ENCODE measurements around the gene SPATA31C1. TPM values are rescaled to one million over a fixed set of nuclear protein-coding genes. Genes with fewer than 3 reads are reported as not detected.

SPATA31C1 gene
- total and polyA plus RNA-seq, 3 donors from 2014 or later: 5.9 to 21.1 (median 13.5) TPM

DNA sequence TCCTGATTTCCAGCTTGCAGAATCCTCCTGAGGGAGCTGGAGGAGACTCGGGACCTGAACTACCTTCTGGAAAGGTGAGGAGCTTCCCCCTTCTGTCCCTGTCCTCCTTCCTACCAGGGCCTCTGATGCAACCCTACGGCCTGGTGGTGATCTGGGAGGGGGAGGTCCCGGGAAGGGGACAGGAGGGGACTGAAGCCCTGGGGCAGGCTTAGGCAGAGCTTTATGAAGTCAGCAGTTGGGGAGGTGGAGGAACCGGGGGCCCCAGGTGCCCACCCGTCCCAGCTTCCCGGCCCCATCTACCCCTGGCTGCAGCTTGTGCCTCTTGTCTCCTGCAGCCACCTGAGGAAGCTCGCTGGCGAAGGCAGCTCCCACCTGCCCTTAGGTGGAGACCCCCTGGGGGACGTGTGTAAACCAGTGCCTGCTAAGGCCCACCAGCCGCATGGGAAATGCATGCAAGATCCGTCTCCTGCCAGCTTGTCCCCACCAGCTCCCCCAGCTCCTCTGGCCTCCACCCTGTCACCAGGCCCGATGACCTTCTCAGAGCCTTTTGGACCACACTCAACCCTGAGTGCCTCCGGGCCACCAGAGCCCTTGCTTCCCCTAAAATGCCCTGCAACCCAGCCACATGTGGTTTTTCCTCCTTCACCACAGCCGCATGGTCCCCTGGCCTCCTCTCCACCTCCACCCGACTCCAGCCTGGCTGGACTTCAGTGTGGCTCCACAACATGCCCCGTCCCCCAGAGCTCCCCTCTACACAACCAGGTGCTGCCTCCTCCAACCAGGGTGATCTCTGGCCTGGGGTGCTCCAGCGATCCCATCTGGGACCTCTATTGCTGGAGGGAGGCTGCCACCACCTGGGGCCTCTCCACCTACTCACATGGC, 32.9 kb upstream of the SPATA31C1 start:
- Histone ChIP-seq H3K27ac (no peak overlapping the region), H3K9me3 (no peaks in the 10 kb centered on the region), H3K4me1 (no peaks in the 10 kb centered on the region), H3K4me3 (no peak overlapping the region), H3K27me3 (no peaks in the 10 kb centered on the region), H3K36me3 (ENCODE audit: low read depth, missing control alignments) (no peaks in the 10 kb centered on the region)
- TF ChIP-seq POLR2A (IDR thresholded peaks at IDR 0.05): no peak
- TF ChIP-seq CTCF (IDR thresholded peaks at IDR 0.05): no peak
- DNase-seq: no peak
- 95% methylated on average over 15 to 17 of the region's 17 CpGs for WGBS, 2 donors
- intact Hi-C loops (cut with DNase I; ENCODE audit: low total_unique reads): no loop called here

- no peak for TF ChIP-seq CTCF (IDR thresholded peaks at IDR 0.05)
- TF ChIP-seq POLR2A (IDR thresholded peaks at IDR 0.05): no peak
- intact Hi-C loops (cut with DNase I; ENCODE audit: low total_unique reads): no loop called here
- Histone ChIP-seq H3K27ac (no peak overlapping the region), H3K4me3 (no peak overlapping the region), H3K27me3 (no peaks in the 10 kb centered on the region), H3K36me3 (ENCODE audit: low read depth, missing control alignments) (no peaks in the 10 kb centered on the region), H3K4me1 (no peaks in the 10 kb centered on the region), H3K9me3 (no peaks in the 10 kb centered on the region)
- 83 to 94% methylated on average over 13 of the region's 13 CpGs for WGBS, 2 donors
- no peak for DNase-seq
Measured at GRCh38 chr9:87885484-87886189, 32.1 kb upstream of the SPATA31C1 start.

DNA sequence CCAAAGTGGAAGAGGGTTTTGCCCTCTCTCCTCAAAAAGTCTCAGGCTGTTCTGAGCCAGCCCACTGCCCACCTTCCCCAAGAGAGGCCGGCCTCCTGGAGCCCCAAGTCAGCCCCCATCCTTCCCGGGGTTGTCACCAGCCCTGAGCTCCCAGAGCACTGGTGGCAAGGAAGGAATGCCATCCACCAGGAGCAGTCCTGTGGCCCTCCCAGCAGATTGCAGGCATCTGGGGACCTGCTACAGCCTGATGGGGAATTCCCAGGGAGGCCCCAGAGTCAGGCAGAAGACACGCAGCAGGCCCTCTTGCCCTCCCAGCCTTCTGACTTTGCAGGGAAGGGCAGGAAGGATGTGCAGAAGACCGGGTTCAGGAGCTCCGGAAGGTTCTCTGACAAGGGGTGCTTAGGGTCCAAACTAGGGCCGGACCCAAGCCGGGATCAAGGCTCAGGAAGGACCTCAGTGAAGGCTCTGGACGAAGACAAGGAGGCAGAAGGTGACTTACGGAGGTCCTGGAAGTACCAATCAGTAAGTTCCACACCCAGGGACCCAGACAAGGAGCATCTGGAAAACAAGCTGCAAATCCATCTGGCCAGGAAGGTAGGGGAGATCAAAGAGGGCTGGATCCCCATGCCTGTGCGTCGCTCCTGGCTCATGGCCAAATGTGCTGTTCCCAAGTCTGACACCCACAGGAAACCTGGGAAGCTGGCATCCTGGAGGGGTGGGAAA, 31.4 kb upstream of the SPATA31C1 start:
- intact Hi-C loops (cut with DNase I; ENCODE audit: low total_unique reads): no loop called here
- no peak for TF ChIP-seq CTCF (IDR thresholded peaks at IDR 0.05)
- no peak for TF ChIP-seq POLR2A (IDR thresholded peaks at IDR 0.05)
- no peaks in the 10 kb centered on the region for H3K27me3 ChIP-seq
- no peak overlapping the region for H3K4me3 ChIP-seq
- 89% methylated on average over 9 to 11 of the region's 11 CpGs for WGBS, 2 donors
- no peak for DNase-seq
- no peaks in the 10 kb centered on the region for H3K4me1 ChIP-seq
- no peaks in the 10 kb centered on the region for H3K36me3 ChIP-seq (ENCODE audit: low read depth, missing control alignments)
- H3K9me3 ChIP-seq: no peaks in the 10 kb centered on the region
- no peak overlapping the region for H3K27ac ChIP-seq

DNA sequence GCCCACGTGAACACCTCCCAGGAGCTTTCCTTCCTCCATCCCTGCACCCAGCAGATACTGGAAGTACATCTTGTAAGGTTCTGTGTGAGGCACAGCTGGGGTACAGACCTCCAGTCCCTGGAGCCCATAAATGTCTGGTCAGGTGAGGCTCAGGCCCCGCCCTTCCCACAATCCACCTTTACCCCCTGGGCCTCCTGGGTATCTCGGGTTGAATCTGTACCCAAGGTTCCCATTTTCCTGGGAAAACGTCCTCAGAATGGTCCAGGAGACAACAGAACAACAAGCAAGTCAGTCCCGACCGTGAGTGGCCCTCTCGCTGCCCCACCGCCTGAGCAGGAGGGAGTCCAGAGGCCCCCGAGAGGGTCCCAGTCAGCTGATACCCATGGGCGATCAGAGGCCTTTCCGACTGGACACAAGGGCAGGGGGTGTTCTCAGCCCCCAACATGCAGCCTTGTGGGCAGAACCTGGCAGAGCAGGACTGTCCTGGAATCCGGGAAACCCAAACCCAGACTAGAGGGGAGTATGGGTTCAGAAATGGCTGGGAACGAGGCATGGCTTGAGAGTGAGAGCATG, 30.7 kb upstream of the SPATA31C1 start:
- Histone ChIP-seq H3K27ac (no peak overlapping the region), H3K27me3 (no peaks in the 10 kb centered on the region), H3K4me1 (no peaks in the 10 kb centered on the region), H3K36me3 (ENCODE audit: low read depth, missing control alignments) (no peaks in the 10 kb centered on the region), H3K4me3 (no peak overlapping the region), H3K9me3 (no peaks in the 10 kb centered on the region)
- WGBS, 2 donors: 84 to 92% methylated on average over 6 to 13 of the region's 13 CpGs
- intact Hi-C loops (cut with DNase I; ENCODE audit: low total_unique reads): no loop called here
- TF ChIP-seq CTCF (IDR thresholded peaks at IDR 0.05) (no peak), POLR2A (IDR thresholded peaks at IDR 0.05) (no peak)
- no peak for DNase-seq
